B cell (primary cell): ENCODE results near the gene AKR7A2. TPM values are rescaled to one million over a fixed set of nuclear protein-coding genes. Genes with fewer than 3 reads are reported as not detected.

Experiments
- ATAC-seq: fragments of 200-7000 bp; cut with Tn5 transposase; one replicate; pipeline ENCODE4 v1.10.0; 2021; ENCODE audit warnings: low read depth, mild to moderate bottlenecking, moderate number of reproducible peaks, moderate library complexity
- CTCF ChIA-PET: fragments of 350-600 bp; sonication (Branson Sonifier 250); formaldehyde crosslinking; loops from one replicate; lab custom pipeline; 2021; ENCODE audit warnings: antibody characterized with exemption, inconsistent platforms; lab: Charles Lee
- POLR2A ChIA-PET: fragments of 350-600 bp; sonication (Branson Sonifier 250); formaldehyde crosslinking; loops from one replicate; lab custom pipeline; 2021; ENCODE audit warnings: antibody characterized with exemption; lab: Charles Lee
- DNase-seq: peaks from one replicate; pipeline ENCODE4 v3.0.0; 2013
- H2AFZ ChIP-seq: 2 replicates; pipeline ENCODE4 v1.6.1; 2012; ENCODE audit warnings: mild to moderate bottlenecking, low read depth, low read length; ENCODE audit not compliant: insufficient read depth, poor library complexity, severe bottlenecking
- H3K27ac ChIP-seq, 2 donors: 1 replicate in 1 of 2; 2 replicates in 1 of 2; pipeline ENCODE4 v1.5.1; 2012 to 2013; ENCODE audit warnings: low read length in 2 of 2, mild to moderate bottlenecking in 2 of 2, moderate library complexity in 1 of 2
- H3K27me3 ChIP-seq, 4 experiments: fragments of 200-600 bp in 1 of 4; sonication (generic) in 1 of 4; replicated peaks in 1 of 4; 1 replicate in 2 of 4; 2 replicates in 2 of 4; pipeline versions ENCODE4 v1.6.1 to v1.7.0; 2013 to 2016; ENCODE audit warnings: low read length in 3 of 4, mild to moderate bottlenecking in 2 of 4, mixed read lengths in 1 of 4, moderate library complexity in 1 of 4; ENCODE audit not compliant: insufficient read depth in 4 of 4, control insufficient read depth in 3 of 4; ENCODE audit errors: control extremely low read depth in 1 of 4
- H3K36me3 ChIP-seq, 2 experiments: replicated peaks in 1 of 2; 1 replicate in 1 of 2; 2 replicates in 1 of 2; pipeline versions ENCODE4 v1.6.1 to v1.7.1; 2013; ENCODE audit warnings: low read length in 1 of 2; ENCODE audit not compliant: insufficient read depth in 2 of 2, control insufficient read depth in 1 of 2; ENCODE audit errors: control extremely low read depth in 1 of 2, extremely low read depth in 1 of 2
- H3K4me1 ChIP-seq, 2 donors: fragments of 200-600 bp in 1 of 2; sonication (generic) in 1 of 2; 1 replicate in 1 of 2; 2 replicates in 1 of 2; pipeline versions ENCODE4 v1.5.1 to v1.6.1; 2013 to 2017; ENCODE audit warnings: low read length in 2 of 2; ENCODE audit not compliant: control insufficient read depth in 2 of 2, insufficient read depth in 2 of 2
- H3K4me2 ChIP-seq: replicated peaks from 2 replicates; pipeline ENCODE3; 2012; ENCODE audit warnings: mild to moderate bottlenecking, low read depth, low read length; ENCODE audit not compliant: poor library complexity, severe bottlenecking
- H3K4me3 ChIP-seq, 5 experiments: fragments of 200-600 bp in 1 of 5; sonication (generic) in 1 of 5; 1 replicate in 3 of 5; 2 replicates in 2 of 5; pipeline versions ENCODE4 v1.5.1 to v1.7.0; 2011 to 2016; ENCODE audit warnings: low read length in 4 of 5, mild to moderate bottlenecking in 4 of 5, low read depth in 2 of 5, control low read depth in 1 of 5, moderate library complexity in 1 of 5; ENCODE audit not compliant: insufficient read depth in 1 of 5; ENCODE audit errors: control extremely low read depth in 1 of 5, extremely low read depth in 1 of 5
- H3K79me2 ChIP-seq: fragments of 200-600 bp; sonication (generic); one replicate; pipeline ENCODE4 v1.6.0; 2016; ENCODE audit warnings: low read length; ENCODE audit not compliant: control insufficient read depth, insufficient read depth
- H3K9ac ChIP-seq: fragments of 200-600 bp; sonication (generic); 2 replicates; pipeline ENCODE4 v1.6.1; 2017; ENCODE audit warnings: mild to moderate bottlenecking, low read length, moderate library complexity
- H3K9me3 ChIP-seq, 3 donors: one replicate each; pipeline versions ENCODE4 v1.6.1 to v1.7.1; 2013; ENCODE audit warnings: low read length in 2 of 3; ENCODE audit not compliant: control insufficient read depth in 2 of 3, insufficient read depth in 1 of 3; ENCODE audit errors: control extremely low read depth in 1 of 3
- H4K20me1 ChIP-seq: 2 replicates; pipeline ENCODE4 v1.6.0; 2012; ENCODE audit warnings: mild to moderate bottlenecking, low read length; ENCODE audit not compliant: insufficient read depth, control insufficient read depth, poor library complexity, severe bottlenecking
- H3K27ac Mint-ChIP-seq: one replicate; pipeline ENCODE4 v1.8.0; 2021; ENCODE audit warnings: mixed read lengths
- H3K27me3 Mint-ChIP-seq: one replicate; pipeline ENCODE4 v1.8.0; 2021; ENCODE audit warnings: mixed read lengths
- H3K4me1 Mint-ChIP-seq: one replicate; pipeline ENCODE4 v1.8.0; 2021; ENCODE audit warnings: mixed read lengths
- H3K4me3 Mint-ChIP-seq: one replicate; pipeline ENCODE4 v1.8.0; 2021; ENCODE audit warnings: mixed read lengths
- H3K9me3 Mint-ChIP-seq: one replicate; pipeline ENCODE4 v1.8.0; 2022; ENCODE audit warnings: mixed read lengths; ENCODE audit not compliant: insufficient read depth
- CTCF ChIP-seq: fragments of 200-600 bp; IDR thresholded peaks from one replicate; pipeline ENCODE4 v1.8.0; 2022; ENCODE audit warnings: antibody characterized with exemption, mild to moderate bottlenecking
- EZH2 ChIP-seq: IDR thresholded peaks from 2 replicates; pipeline ENCODE4 v1.6.1; 2012; ENCODE audit warnings: borderline replicate concordance, low read depth, mild to moderate bottlenecking, moderate library complexity, low read length; ENCODE audit not compliant: insufficient read depth, poor library complexity, severe bottlenecking
- WGBS: methylation state at CpG from one replicate; pipeline ENCODE4 v1.1.5; 2013; ENCODE audit warnings: missing lambda C conversion rate; ENCODE audit not compliant: insufficient coverage; 5-methylcytosine and 5-hydroxymethylcytosine counted together
- intact Hi-C: fragments of 100-400 bp; cut with micrococcal nuclease; formaldehyde crosslinking; loops from one replicate; pipeline ENCODE4 v1.10.0; 2022
- polyA plus RNA-seq: library from polyadenylated mRNA; depleted of rRNA; stranded (reverse); fragments of >200 nt; gene quantifications from 2 replicates; pipeline ENCODE4 v1.2.3, GENCODE V29; 2012
- total RNA-seq, 2 donors: library from RNA; stranded (reverse); fragments of 120-200 nt in 1 of 2; gene quantifications; 1 replicate in 1 of 2; 2 replicates in 1 of 2; pipeline versions ENCODE4 v1.2.3 to v1.2.4, GENCODE V29; 2013 to 2022

The AKR7A2 gene
- total and polyA plus RNA-seq, 2 donors (not counting 1 experiment from before 2014, with no cell fraction given) = 23.7 to 32.1 TPM

- intact Hi-C loops = no loop called here
- H3K9me3 ChIP-seq = no peaks in the 10 kb centered on the region
- Mint-ChIP-seq H3K9me3 (no peaks in the 10 kb centered on the region), H3K27me3 (no peaks in the 10 kb centered on the region), H3K4me3 (no peak overlapping the region), H3K4me1 (no peaks in the 10 kb centered on the region), H3K27ac (no peak overlapping the region)
- POLR2A ChIA-PET = no interaction called here
- no peaks in the 10 kb centered on the region for H3K4me1 ChIP-seq
- no peaks in the 10 kb centered on the region for H3K79me2 ChIP-seq
- no peak for TF ChIP-seq CTCF
- TF ChIP-seq EZH2 = no peak
- DNase-seq (no peak), ATAC-seq (no peak)
- no peak overlapping the region for H3K9ac ChIP-seq
- no peak overlapping the region for H2AFZ ChIP-seq
- WGBS = 98% methylated on average over 4 of the region's 4 CpGs
- CTCF ChIA-PET = interaction anchor here (1.3 kb wide), 1 partner anchor 245 kb away, joined by 3 read pairs; no protein-coding TSS in a partner anchor
- no peak overlapping the region for H3K4me2 ChIP-seq
- peaks cover 11% of the 10 kb centered on the region for H4K20me1 ChIP-seq
- peaks cover 0 to 41% of the 10 kb centered on the region in 2 experiments for H3K36me3 ChIP-seq
- no peak overlapping the region for H3K27ac ChIP-seq
- no peak overlapping the region for H3K4me3 ChIP-seq
- no peaks in the 10 kb centered on the region for H3K27me3 ChIP-seq
Measured at GRCh38 chr1:19337289-19337688, 25.3 kb upstream of the AKR7A2 start.

- no peak for ATAC-seq
- no peak overlapping the region for H3K27ac Mint-ChIP-seq
Measured at GRCh38 chr1:19336543-19336942, 24.6 kb upstream of the AKR7A2 start.

More at GRCh38 chr1:19336543-19336942, 24.6 kb upstream of the AKR7A2 start:
- Histone ChIP-seq H3K4me2 (no peak overlapping the region), H2AFZ (no peak overlapping the region), H3K27me3 (no peaks in the 10 kb centered on the region), H3K4me1 (no peaks in the 10 kb centered on the region), H4K20me1 (peaks cover 11% of the 10 kb centered on the region), H3K79me2 (no peaks in the 10 kb centered on the region), H3K9me3 (no peaks in the 10 kb centered on the region), H3K4me3 (no peak overlapping the region), H3K36me3 (peaks cover 0 to 34% of the 10 kb centered on the region in 2 experiments), H3K9ac (no peak overlapping the region), H3K27ac (no peak overlapping the region)
- Mint-ChIP-seq H3K9me3 (no peaks in the 10 kb centered on the region), H3K4me3 (no peak overlapping the region), H3K27me3 (no peaks in the 10 kb centered on the region), H3K4me1 (no peaks in the 10 kb centered on the region)
- POLR2A ChIA-PET = no interaction called here
- intact Hi-C loops = no loop called here
- TF ChIP-seq CTCF (no peak), EZH2 (no peak)
- 87% methylated on average over 7 of the region's 7 CpGs for WGBS
- no peak for DNase-seq
- CTCF ChIA-PET = interaction anchor here (1.3 kb wide), 1 partner anchor 246 kb away, joined by 3 read pairs; no protein-coding TSS in a partner anchor
